HK-2 (cell line): ENCODE results near the gene ARL16.

Source experiments
- DNase-seq: peaks from one replicate; pipeline ENCODE4 v3.0.0-alpha.2; 2018; ENCODE audit not compliant: unreplicated experiment

ARL16 gene

GRCh38 chr17:81712468-81713003 is 28.9 kb upstream of the ARL16 start:
- peak; percentile 61 for DNase-seq

GRCh38 chr17:81711814-81712467 is 28.3 kb upstream of the ARL16 start, which contains the start of gene SLC25A10:
Gene SLC25A10, plus strand, starts transcription at chr17:81712284. Its CDS starts 143 bp downstream, at chr17:81712427.
- peak; percentile 95 for DNase-seq

GRCh38 chr17:81710514-81711308 is 27.1 kb upstream of the ARL16 start:
- no peak for DNase-seq

GRCh38 chr17:81708739-81709185 is 25.2 kb upstream of the ARL16 start:
- no peak for DNase-seq

- no peak for DNase-seq
Measured at GRCh38 chr17:81707725-81708646, 24.4 kb upstream of the ARL16 start.

GRCh38 chr17:81706757-81707624 is 23.4 kb upstream of the ARL16 start:
- no peak for DNase-seq

GRCh38 chr17:81706232-81706611 is 22.6 kb upstream of the ARL16 start:
- no peak for DNase-seq

- no peak for DNase-seq
Measured at GRCh38 chr17:81705518-81706231, 22.1 kb upstream of the ARL16 start.

- DNase-seq: no peak
Measured at GRCh38 chr17:81703747-81704654, 20.4 kb upstream of the ARL16 start.

- DNase-seq: peak; percentile 92
Measured at GRCh38 chr17:81702934-81703746, 19.5 kb upstream of the ARL16 start, which contains the start of gene MRPL12. Gene MRPL12, plus strand, starts transcription at chr17:81703367. Its CDS starts 135 bp downstream, at chr17:81703502.

- DNase-seq: peak; percentile 42
Measured at GRCh38 chr17:81701288-81702071, 17.9 kb upstream of the ARL16 start.

- no peak for DNase-seq
Measured at GRCh38 chr17:81700353-81701287, 17.0 kb upstream of the ARL16 start.

GRCh38 chr17:81697261-81698044 is 13.9 kb upstream of the ARL16 start:
- no peak for DNase-seq

- DNase-seq: no peak
Measured at GRCh38 chr17:81696218-81696941, 12.8 kb upstream of the ARL16 start.

GRCh38 chr17:81695801-81696200 is 12.2 kb upstream of the ARL16 start:
- no peak for DNase-seq
